Glutamatergic neuron (in vitro differentiated cells): ENCODE measurements around the gene CLDND2. TPM values are rescaled to one million over a fixed set of nuclear protein-coding genes. Genes with fewer than 3 reads are reported as not detected.

Experiments used
- DNase-seq: peaks from one replicate; pipeline ENCODE4 v3.0.0; 2022
- H3K27ac Mint-ChIP-seq: one replicate; pipeline ENCODE4 v1.8.0; 2020; ENCODE audit warnings: mild to moderate bottlenecking, mixed read lengths, inconsistent platforms; ENCODE audit not compliant: unreplicated experiment
- H3K27me3 Mint-ChIP-seq: one replicate; pipeline ENCODE4 v1.8.0; 2020; ENCODE audit warnings: mild to moderate bottlenecking, moderate library complexity, mixed read lengths, inconsistent platforms; ENCODE audit not compliant: unreplicated experiment
- H3K36me3 Mint-ChIP-seq: one replicate; pipeline ENCODE4 v1.8.0; 2020; ENCODE audit warnings: mild to moderate bottlenecking, mixed read lengths, inconsistent platforms; ENCODE audit not compliant: unreplicated experiment
- H3K4me1 Mint-ChIP-seq: one replicate; pipeline ENCODE4 v1.8.0; 2020; ENCODE audit warnings: mild to moderate bottlenecking, low read depth, mixed read lengths, inconsistent platforms; ENCODE audit not compliant: unreplicated experiment
- H3K4me3 Mint-ChIP-seq: one replicate; pipeline ENCODE4 v1.8.0; 2020; ENCODE audit warnings: mild to moderate bottlenecking, mixed read lengths, inconsistent platforms; ENCODE audit not compliant: unreplicated experiment
- H3K9me3 Mint-ChIP-seq: one replicate; pipeline ENCODE4 v1.8.0; 2020; ENCODE audit warnings: mild to moderate bottlenecking, moderate library complexity, mixed read lengths, inconsistent platforms; ENCODE audit not compliant: unreplicated experiment
- total RNA-seq: library from RNA; stranded (reverse); fragmentation: NEBNext Ultra II Directional; extraction: Animal tissue kit (Norgen Biotek cat#: 25700); gene quantifications from one replicate; pipeline ENCODE4 v1.2.1, GENCODE V29; 2021; ENCODE audit not compliant: unreplicated experiment
- TF ChIP-seq, protein P1 (sequence below): fragments of 200-600 bp; sonication (generic); IDR thresholded peaks from one replicate; pipeline ENCODE4 v1.5.0; 2021; ENCODE audit not compliant: partially characterized antibody, unreplicated experiment

The CLDND2 gene
- total RNA-seq, 1 donor from 2014 or later: not detected

DNA sequence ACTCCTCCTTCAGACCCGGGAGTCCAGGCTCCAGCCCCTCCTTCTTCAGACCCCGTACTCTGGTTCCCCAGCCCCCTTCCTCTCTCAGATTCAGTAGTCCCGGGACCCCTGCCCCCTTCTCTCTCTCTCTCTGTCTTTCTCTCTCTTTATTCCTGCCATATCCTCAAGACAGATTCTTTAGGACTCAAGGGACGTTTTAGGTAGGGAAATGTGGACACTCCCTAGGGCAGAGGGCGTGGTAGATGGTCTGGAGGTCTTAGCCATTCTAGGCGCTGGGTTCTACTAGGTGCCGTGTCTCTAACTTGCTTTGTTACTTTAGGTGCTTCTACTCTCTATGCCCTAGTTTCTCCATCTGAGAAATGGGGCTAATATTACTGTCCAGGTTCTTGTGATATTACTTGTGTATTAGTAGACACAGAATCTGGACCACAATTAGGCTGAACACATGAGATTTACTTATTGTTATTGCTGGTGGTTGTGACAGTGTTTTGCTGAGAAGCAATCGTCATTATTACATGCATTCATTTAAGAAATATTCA lies 22.3 kb upstream of the CLDND2 start:
- DNase-seq: no peak
- H3K4me1 Mint-ChIP-seq: peaks cover 3% of the 10 kb centered on the region
- no peak overlapping the region for H3K27ac Mint-ChIP-seq
- peaks cover 4% of the 10 kb centered on the region for H3K27me3 Mint-ChIP-seq
- no peaks in the 10 kb centered on the region for H3K36me3 Mint-ChIP-seq
- no peak overlapping the region for H3K4me3 Mint-ChIP-seq
- TF ChIP-seq, protein P1, sequence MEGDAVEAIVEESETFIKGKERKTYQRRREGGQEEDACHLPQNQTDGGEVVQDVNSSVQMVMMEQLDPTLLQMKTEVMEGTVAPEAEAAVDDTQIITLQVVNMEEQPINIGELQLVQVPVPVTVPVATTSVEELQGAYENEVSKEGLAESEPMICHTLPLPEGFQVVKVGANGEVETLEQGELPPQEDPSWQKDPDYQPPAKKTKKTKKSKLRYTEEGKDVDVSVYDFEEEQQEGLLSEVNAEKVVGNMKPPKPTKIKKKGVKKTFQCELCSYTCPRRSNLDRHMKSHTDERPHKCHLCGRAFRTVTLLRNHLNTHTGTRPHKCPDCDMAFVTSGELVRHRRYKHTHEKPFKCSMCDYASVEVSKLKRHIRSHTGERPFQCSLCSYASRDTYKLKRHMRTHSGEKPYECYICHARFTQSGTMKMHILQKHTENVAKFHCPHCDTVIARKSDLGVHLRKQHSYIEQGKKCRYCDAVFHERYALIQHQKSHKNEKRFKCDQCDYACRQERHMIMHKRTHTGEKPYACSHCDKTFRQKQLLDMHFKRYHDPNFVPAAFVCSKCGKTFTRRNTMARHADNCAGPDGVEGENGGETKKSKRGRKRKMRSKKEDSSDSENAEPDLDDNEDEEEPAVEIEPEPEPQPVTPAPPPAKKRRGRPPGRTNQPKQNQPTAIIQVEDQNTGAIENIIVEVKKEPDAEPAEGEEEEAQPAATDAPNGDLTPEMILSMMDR: no peak
- H3K9me3 Mint-ChIP-seq: peaks cover 2% of the 10 kb centered on the region

DNA sequence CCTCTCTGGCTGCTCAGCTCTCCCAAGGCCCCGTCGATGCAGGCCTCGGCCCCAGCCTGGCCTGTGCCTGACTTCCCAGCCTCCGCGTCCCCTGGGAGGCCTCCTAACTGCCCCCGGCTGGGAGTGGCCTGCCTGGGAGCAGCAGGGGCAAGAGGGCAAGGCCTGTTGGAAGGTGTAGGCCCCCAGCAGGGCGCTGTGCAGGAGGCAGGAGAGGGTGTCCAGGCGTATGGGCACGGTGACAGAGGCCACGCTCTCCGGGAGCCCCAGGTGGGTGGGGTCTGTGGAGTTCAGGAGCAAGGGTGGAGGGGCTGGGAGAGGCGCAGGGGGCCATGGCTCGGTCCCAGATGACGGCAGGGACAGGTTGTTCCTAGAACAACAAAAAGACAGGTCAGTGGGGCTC lies 20.3 kb upstream of the CLDND2 start:
- Mint-ChIP-seq H3K4me3 (no peak overlapping the region), H3K36me3 (no peaks in the 10 kb centered on the region), H3K27ac (no peak overlapping the region), H3K27me3 (peaks cover 1% of the 10 kb centered on the region), H3K9me3 (peaks cover 2% of the 10 kb centered on the region), H3K4me1 (peaks cover 3% of the 10 kb centered on the region)
- no peak for DNase-seq
- TF ChIP-seq, protein P1: no peak

DNA sequence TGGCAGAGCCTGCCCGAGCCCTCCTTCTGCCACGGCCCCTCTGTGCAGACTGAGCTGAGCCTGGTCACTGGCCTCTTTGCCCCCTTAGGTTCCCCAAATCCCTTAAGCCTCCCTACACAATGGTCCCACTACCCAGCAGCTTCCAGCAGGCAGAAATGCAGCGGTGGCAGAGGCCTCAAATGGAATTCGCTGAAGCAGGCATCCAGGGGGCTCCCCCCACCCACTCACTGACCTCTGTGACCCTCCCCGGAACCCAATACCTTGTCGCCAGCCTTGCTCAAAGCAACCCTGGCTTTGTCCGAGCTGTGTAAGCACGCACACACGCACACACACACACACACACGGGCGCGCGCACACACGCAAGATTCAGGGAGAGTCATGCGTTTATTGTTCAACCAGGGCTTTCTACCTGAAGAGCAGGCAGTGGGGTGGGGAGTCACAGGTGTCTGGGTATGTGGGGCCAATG lies 19.2 kb upstream of the CLDND2 start, which contains the start of gene LIM2:
LIM2 (minus strand) TSS at position 51 of the 466 bp plus-strand sequence. CDS start 531 bp downstream, outside the sequence.
- no peak for DNase-seq
- Mint-ChIP-seq H3K27ac (no peak within 1 kb of the TSS), H3K36me3 (no peaks in the 10 kb centered on the region), H3K4me1 (no peaks in the 10 kb centered on the region), H3K9me3 (peaks cover 2% of the 10 kb centered on the region), H3K4me3 (peak within 1 kb of the TSS; percentile 20), H3K27me3 (peaks cover 1% of the 10 kb centered on the region)
- TF ChIP-seq, protein P1: no peak

DNA sequence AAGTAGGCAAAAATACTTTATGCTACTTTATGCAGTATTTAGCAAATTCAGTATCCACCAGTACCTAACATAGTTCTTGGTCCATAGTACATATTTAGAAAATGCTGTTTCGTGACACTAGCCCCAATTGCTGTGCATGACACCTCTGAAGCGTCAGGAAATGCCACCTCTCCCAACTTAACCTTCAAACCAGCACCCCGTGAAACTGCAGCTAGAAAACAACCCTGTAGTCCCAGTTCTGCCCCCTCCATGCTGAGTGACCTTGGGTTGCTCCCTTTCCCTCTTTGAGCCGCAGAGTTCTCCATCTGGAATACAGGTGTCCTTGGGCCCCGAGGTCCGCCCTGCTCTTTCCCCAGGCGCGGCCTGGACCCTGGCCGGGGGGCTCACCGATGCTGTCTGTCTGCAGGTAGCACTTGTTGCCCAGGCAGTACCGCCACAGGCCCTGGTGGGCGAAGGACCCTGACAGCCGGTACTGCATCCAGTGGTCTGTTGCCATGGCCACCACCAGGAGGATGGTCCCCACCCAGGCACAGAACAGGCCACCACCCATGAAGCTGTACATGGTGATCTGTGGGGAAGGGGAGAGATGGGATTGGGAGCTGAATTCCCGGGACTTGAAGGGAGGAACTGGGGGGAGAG lies 18.2 kb upstream of the CLDND2 start:
- H3K4me3 Mint-ChIP-seq: no peak overlapping the region
- no peak for DNase-seq

More for the DNA sequence above, 18.2 kb upstream of the CLDND2 start:
- Mint-ChIP-seq H3K27ac (no peak overlapping the region), H3K27me3 (peaks cover 1% of the 10 kb centered on the region), H3K4me1 (no peaks in the 10 kb centered on the region), H3K36me3 (no peaks in the 10 kb centered on the region), H3K9me3 (peaks cover 2% of the 10 kb centered on the region)
- TF ChIP-seq, protein P1: no peak
